Coronary artery (tissue), 2 donors: Measurements from ENCODE around the gene RGS1.

ENCODE experiments used
- DNase-seq: peaks from one replicate; pipeline ENCODE4 v3.0.0-alpha.2; 2017; ENCODE audit warnings: low spot score
- H3K27ac ChIP-seq, 2 donors: fragments of 200-600 bp; sonication (generic); one replicate each; pipeline ENCODE4 v1.5.1; 2016 to 2019
- H3K4me3 ChIP-seq: fragments of 200-600 bp; sonication (generic); 2 replicates; pipeline ENCODE4 v1.5.1; 2016; ENCODE audit warnings: mild to moderate bottlenecking, moderate library complexity
- TF ChIP-seq, protein P1 (sequence below): fragments of 200-600 bp; sonication (generic); IDR thresholded peaks from one replicate; pipeline ENCODE4 v1.5.1; 2019; ENCODE audit warnings: antibody characterized with exemption

RGS1 gene

DNA sequence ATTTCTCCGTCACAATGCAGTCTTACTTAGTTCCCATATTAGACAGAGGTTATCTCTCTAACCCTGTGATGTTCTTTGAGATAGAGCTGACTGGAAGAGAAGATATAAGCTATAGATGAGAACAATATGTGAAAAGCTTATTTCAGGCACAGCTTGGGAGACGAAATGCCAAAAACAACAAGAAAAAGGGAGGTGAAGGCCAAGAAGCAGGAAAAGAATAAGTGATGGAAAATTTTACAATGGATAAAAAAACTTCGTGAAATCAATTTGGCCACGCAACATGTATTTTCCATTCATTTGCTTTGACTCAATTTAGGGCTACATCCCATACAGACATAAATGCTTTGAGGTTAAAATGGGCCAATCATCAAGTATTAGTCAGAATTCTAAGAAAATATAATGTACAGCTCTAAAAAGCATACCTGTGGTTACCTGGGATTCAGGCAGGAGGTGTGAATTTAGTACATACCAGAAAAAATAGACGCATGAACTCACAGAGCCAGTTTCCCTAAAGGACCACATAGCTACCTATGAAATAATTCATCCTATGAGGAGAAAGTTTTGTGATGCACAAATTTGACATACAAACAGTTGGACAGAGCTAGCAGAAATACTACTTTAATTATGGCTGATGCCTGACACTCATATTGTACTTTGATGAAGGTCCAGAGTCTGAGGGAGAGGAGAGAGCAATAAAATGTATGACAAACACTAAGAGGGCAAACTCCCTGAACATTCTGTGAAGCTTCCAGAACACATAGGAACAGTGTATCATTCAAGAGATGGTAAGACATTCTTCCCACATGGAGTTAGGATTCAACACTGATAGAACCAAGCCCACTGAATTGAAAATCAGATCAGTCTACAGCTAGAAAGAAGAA, 12.1 kb downstream of the RGS1 start:
- no peak for DNase-seq
- TF ChIP-seq, protein P1, sequence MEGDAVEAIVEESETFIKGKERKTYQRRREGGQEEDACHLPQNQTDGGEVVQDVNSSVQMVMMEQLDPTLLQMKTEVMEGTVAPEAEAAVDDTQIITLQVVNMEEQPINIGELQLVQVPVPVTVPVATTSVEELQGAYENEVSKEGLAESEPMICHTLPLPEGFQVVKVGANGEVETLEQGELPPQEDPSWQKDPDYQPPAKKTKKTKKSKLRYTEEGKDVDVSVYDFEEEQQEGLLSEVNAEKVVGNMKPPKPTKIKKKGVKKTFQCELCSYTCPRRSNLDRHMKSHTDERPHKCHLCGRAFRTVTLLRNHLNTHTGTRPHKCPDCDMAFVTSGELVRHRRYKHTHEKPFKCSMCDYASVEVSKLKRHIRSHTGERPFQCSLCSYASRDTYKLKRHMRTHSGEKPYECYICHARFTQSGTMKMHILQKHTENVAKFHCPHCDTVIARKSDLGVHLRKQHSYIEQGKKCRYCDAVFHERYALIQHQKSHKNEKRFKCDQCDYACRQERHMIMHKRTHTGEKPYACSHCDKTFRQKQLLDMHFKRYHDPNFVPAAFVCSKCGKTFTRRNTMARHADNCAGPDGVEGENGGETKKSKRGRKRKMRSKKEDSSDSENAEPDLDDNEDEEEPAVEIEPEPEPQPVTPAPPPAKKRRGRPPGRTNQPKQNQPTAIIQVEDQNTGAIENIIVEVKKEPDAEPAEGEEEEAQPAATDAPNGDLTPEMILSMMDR = no peak
- Histone ChIP-seq H3K4me3 (no peak overlapping the region), H3K27ac (no peak overlapping the region)

DNA sequence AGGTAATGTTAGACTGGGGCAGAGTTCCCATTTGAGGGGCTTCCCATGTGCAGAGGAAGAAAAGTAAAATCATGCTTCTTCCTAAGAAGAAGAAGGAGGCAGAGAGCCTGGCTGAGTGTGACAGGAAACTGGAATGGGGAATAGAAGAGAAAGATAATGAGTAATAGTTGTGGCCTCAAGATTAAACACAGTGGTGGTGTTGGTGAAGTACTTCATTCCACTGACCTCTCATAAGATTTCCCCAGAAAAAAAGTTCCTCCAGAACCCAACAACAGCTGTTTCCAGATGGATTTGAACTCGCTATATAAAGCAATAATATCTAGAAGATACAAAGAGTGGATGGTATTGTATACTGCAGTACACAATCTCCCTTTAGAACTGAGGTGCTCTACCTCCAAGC, 13.0 kb downstream of the RGS1 start:
- TF ChIP-seq, protein P1 = no peak
- Histone ChIP-seq H3K4me3 (no peak overlapping the region), H3K27ac (no peak overlapping the region)
- DNase-seq = no peak

DNA sequence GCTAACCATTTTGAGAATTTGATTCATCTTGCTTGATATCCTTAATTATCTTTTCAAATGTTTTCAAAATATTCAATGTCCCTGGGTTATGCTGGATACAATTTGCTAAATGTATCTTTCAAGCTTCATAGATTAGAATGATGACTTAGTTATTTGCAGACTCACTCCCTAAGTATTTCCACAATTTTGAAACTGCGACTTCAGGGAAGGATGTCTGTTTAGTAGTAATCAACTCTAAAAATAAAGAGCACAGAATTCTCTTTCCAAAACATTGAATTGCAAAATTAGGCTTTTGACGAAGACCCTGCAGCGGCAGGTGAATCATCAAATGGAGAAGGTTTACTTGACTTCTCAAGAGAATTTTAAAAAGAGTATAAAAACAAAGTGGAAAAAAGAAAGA, 14.2 kb downstream of the RGS1 start:
- TF ChIP-seq, protein P1 = no peak
- H3K4me3 ChIP-seq = no peak overlapping the region
- no peak for DNase-seq
- H3K27ac ChIP-seq = no peak overlapping the region

DNA sequence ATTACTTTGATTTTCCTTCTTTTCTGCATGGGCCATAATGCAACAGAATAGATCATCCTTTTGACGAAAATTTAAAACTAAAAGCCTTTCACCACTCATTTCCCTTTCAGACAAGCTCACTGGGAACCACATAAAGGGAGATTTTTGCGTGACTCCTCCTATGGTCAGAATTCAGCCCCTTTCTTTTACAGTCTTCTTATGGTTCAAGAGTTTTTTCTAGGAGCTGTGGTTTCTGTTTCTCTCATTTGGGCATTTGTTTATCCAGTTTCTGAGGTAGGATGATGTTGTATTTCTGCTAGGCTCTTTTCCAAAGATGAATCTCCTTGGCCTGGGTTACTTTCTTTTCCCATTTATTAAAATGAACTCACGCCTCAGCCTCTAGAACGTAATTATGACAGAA, 16.9 kb downstream of the RGS1 start:
- H3K4me3 ChIP-seq = no peak overlapping the region
- no peak overlapping the region for H3K27ac ChIP-seq
- TF ChIP-seq, protein P1 = no peak
- no peak for DNase-seq

DNA sequence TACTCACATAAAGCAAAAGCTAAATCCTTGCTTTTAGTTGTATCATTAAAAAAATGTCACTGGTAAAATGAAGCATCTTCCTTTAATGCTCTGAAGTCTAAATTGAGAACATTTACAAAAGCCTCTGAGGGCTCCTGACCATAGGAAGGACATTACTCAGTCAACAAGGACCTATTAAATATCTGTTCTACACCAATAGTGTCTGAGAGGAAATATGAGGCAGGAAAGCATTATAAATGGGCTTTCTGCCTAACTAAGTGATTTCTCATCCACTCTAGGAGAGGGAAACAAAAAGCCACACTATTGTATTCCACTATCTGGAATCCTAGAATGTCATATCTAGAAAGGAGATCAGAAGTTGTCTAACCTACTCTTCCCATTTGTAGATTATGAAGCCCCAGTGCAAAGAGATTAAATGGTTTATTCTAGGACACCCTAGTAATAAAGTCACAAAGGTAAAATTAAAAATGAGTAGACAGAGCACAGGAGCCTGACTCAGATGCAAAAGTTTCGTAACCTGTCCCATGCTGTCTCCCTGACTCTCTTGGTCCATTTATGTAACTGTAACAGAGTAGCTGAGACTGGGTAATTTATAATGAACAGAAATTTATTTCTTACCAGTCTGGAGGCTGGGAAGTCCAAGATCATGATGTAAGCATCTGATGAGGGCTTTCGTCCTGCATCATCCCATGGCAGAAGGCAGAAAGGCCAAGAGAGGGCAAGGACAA, 17.6 kb downstream of the RGS1 start:
- no peak overlapping the region for H3K27ac ChIP-seq
- TF ChIP-seq, protein P1 = no peak
- H3K4me3 ChIP-seq = no peak overlapping the region
- no peak for DNase-seq

DNA sequence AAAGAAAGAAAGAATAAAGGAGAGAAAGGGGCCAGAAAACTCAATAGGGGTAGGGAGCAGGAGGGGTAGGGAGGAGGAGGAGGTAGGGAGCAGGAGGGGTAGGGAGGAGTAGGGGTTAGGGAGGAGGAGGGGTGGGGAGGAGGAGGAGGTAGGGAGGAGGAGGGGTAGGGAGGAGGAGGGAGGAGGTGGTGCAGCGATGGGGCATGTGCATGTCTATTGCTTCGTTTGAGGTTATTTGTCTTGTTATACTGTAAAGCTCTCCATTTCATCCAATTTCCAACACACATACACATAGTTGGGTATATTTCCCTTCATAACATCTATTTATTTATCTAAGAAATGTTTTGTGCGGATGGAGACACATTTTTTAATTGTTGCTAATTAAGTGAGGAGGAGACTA, 19.7 kb downstream of the RGS1 start:
- Histone ChIP-seq H3K4me3 (no peak overlapping the region), H3K27ac (no peak overlapping the region)
- no peak for DNase-seq
- TF ChIP-seq, protein P1 = no peak
